Measurements from ENCODE around the gene AHCYL2. TPM values are rescaled to one million over a fixed set of nuclear protein-coding genes. Genes with fewer than 3 reads are reported as not detected.

The AHCYL2 gene
- total RNA-seq, 4 donors from 2014 or later: 83.2 to 149 (median 101) TPM

DNA sequence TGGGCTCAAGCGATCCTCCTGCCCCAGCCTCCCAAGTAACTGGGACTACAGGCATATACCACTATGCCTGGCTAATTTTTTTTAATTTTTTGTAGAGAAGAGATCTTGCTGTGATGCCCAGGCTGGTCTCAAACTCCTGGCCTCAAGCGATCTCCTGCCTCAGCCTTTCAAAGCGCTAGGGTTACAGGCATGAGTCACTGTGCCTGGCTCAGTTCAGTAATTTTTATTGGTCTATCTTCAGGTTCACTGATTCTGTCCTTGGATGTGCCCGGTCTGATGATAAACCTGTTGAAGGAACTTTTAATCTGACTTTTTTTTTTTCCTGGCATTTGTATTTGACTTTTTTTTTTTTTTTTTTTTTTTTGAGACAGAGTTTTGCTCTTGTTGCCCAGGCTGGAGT, 169.3 kb downstream of the AHCYL2 start:
- H3K36me3 ChIP-seq: peaks cover 5 to 14% of the 10 kb centered on the region in 2 donors
- no peaks in the 10 kb centered on the region for H3K27me3 ChIP-seq
- no peak overlapping the region for H3K4me3 ChIP-seq (replicated peaks in 1 of 3)
- no peak for TF ChIP-seq POLR2A (IDR thresholded peaks at IDR 0.05)
- TF ChIP-seq, protein P1, sequence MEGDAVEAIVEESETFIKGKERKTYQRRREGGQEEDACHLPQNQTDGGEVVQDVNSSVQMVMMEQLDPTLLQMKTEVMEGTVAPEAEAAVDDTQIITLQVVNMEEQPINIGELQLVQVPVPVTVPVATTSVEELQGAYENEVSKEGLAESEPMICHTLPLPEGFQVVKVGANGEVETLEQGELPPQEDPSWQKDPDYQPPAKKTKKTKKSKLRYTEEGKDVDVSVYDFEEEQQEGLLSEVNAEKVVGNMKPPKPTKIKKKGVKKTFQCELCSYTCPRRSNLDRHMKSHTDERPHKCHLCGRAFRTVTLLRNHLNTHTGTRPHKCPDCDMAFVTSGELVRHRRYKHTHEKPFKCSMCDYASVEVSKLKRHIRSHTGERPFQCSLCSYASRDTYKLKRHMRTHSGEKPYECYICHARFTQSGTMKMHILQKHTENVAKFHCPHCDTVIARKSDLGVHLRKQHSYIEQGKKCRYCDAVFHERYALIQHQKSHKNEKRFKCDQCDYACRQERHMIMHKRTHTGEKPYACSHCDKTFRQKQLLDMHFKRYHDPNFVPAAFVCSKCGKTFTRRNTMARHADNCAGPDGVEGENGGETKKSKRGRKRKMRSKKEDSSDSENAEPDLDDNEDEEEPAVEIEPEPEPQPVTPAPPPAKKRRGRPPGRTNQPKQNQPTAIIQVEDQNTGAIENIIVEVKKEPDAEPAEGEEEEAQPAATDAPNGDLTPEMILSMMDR (IDR thresholded peaks at IDR 0.05): no peak
- no peak for DNase-seq
- H3K27ac ChIP-seq: no peak overlapping the region
- WGBS, 2 donors: 90 to 91% methylated on average over 4 of the region's 4 CpGs
- no peaks in the 10 kb centered on the region for H3K9me3 ChIP-seq
- peaks cover 0 to 6% of the 10 kb centered on the region in 2 donors for H3K4me1 ChIP-seq
- intact Hi-C loops (cut with DNase I): no loop called here

DNA sequence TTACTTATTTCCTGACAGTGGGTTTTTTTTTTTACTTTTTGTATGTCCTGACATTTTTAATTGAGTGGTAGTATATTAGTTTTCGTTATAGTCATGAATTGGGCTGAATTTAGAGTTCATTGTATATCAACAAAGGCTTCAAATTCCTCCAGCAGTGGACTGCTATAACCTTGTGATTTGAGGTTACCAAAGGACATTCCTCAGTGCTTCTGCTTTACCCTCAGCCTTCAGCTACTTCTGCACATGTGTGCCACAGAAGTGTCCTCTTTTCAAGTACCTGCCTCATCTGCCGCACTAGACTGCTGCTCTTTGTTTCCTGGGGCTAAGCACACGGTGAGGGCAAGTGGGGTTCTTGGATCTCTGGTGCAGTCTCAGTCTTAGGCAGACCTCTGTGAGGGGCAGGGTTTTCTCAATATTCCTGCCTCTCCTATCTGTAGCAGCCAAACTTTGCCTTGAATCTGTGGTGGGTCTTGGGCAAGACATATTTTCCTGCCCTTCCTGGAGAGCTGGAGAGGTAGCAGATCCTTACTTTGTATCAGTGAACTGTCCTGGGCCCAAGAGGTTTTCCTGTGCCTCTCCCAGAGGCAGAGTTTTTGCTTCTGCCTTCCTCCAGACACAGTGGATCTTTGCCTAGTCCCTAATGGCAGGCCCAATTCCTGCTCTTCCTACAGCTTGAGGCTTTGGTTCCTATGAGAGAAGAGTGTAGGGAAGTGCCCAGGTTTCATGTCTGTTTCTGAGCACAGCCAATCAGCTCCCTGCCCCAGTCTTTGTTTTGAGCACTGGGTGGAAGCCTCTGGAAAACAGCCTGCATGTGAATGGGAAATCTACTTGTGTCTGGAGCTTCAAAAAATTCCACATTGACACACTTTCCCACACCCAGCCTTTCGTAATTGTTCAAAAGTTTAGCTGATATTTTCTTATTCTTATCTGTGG, 170.4 kb downstream of the AHCYL2 start:
- TF ChIP-seq POLR2A (IDR thresholded peaks at IDR 0.05): no peak
- TF ChIP-seq, protein P1 (IDR thresholded peaks at IDR 0.05): no peak
- H3K9me3 ChIP-seq: no peaks in the 10 kb centered on the region
- H3K27ac ChIP-seq: peak overlapping the region in 1 of 3 donors; percentile 10
- H3K4me3 ChIP-seq (replicated peaks in 1 of 3): no peak overlapping the region
- H3K27me3 ChIP-seq: no peaks in the 10 kb centered on the region
- peaks cover 4 to 6% of the 10 kb centered on the region in 2 donors for H3K36me3 ChIP-seq
- WGBS, 2 donors: 72 to 83% methylated on average over 4 of the region's 4 CpGs
- intact Hi-C loops (cut with DNase I): no loop called here
- no peak for DNase-seq
- H3K4me1 ChIP-seq: peaks cover 0 to 6% of the 10 kb centered on the region in 2 donors

DNA sequence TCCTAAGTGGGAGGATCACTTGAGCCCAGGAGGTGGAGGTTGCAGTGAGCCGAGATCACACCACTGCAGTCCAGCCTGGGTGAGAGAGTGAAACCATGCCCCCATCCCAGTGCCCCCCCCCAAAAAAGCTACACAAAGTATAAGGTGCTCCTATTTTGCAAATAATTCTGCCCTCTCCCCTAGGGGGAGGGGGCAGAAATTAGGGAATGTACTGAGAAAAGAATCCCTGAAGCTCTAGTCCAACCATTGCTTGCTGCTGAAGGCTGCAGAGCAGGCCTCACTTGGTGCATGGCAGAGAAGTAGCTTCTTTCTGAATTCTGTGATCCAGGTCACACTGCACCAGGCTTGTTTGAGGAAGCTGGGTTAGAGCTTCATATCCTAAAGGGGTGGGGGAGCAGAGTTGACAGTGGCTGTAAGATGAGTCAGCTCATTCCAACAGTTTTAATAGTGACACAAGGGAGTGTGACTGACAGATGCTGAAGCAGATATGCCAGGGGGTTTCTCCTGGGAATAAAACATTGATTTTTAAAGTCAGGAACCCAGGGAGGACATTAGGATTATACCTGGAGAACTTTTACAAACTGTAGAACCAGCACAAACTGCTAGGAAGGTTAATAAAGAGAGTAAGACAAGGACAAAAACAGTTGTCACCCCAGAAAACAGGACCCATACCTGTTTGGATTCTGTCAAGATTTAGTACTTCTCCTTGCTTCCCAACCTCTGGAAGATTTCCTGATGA, 176.6 kb downstream of the AHCYL2 start:
- DNase-seq: no peak
- WGBS, 2 donors: 92 to 100% methylated on average over 1 of the region's 1 CpG
- H3K4me1 ChIP-seq: no peaks in the 10 kb centered on the region
- TF ChIP-seq POLR2A (IDR thresholded peaks at IDR 0.05): no peak
- TF ChIP-seq, protein P1 (IDR thresholded peaks at IDR 0.05): no peak
- H3K4me3 ChIP-seq (replicated peaks in 1 of 3): no peak overlapping the region
- no peaks in the 10 kb centered on the region for H3K9me3 ChIP-seq
- H3K27ac ChIP-seq: no peak overlapping the region
- intact Hi-C loops (cut with DNase I): no loop called here
- no peaks in the 10 kb centered on the region for H3K27me3 ChIP-seq
- H3K36me3 ChIP-seq: peaks cover 4 to 21% of the 10 kb centered on the region in 2 donors

DNA sequence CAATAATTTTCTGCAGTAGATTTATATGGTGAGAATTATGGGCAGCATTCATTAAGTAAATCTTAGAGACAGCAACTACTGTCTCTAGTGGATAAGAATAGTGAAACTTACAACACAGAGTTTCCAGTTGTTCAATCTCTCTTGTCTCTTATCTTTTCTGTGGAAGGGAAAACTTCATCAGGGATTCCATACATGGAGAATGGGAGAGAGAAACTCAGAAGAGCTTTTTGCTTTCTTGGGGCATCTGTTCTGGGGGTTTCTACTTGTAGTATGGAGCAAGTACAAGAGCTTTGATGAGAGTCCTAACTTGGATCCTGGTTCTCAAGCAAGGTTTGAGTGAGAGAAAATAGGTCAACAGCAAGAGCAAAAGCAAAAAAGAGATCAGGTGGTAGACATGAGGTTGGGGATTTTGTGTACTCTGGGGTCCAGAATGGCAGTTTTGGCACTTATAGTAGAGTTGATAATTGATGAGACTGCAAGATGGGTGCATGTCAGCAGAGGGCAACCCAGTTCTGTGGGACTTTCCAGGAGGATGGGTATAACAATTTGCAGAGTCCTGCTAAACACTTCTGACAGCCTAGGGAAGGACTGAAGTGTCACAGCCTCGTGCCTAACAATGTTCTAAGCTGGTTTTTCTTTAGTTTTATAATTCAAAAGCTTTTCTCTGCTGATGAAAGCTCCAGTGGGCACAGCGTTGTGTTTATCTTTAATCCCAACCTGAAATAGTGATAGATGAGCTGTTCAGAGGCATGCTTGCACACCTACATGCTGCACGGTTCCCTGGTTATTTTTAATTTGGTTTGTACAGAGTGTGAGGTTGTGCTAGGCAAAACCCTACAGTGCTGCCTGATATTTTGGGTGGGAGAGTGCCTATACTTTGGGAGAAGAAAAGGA, 177.4 kb downstream of the AHCYL2 start:
- peaks cover 4 to 27% of the 10 kb centered on the region in 2 donors for H3K36me3 ChIP-seq

More for the DNA sequence above, 177.4 kb downstream of the AHCYL2 start:
- no peaks in the 10 kb centered on the region for H3K27me3 ChIP-seq
- 85 to 86% methylated on average over 3 of the region's 3 CpGs for WGBS, 2 donors
- intact Hi-C loops (cut with DNase I): no loop called here
- DNase-seq: no peak
- no peak overlapping the region for H3K27ac ChIP-seq
- H3K9me3 ChIP-seq: no peaks in the 10 kb centered on the region
- no peaks in the 10 kb centered on the region for H3K4me1 ChIP-seq
- no peak overlapping the region for H3K4me3 ChIP-seq (replicated peaks in 1 of 3)
- no peak for TF ChIP-seq POLR2A (IDR thresholded peaks at IDR 0.05)
- TF ChIP-seq, protein P1 (IDR thresholded peaks at IDR 0.05): no peak
